HG02840 (cell line): Measurements from ENCODE around the gene BMS1.
"Not testable (repeated sequence)": the region's sequence is repeated elsewhere in the genome, so short reads cannot be mapped to it uniquely, and the experiment has no call there.

Source experiments
- ATAC-seq: cut with Tn5 transposase; IDR thresholded peaks from one replicate; pipeline ENCODE4 v1.9.1; 2021; ENCODE audit warnings: mild to moderate bottlenecking, moderate library complexity, moderate number of reproducible peaks; ENCODE audit not compliant: unreplicated experiment, low FRiP score

Gene BMS1

GRCh38 chr10:42859256-42859655 lies 76.7 kb downstream of the BMS1 start:
- ATAC-seq: no peak

DNA sequence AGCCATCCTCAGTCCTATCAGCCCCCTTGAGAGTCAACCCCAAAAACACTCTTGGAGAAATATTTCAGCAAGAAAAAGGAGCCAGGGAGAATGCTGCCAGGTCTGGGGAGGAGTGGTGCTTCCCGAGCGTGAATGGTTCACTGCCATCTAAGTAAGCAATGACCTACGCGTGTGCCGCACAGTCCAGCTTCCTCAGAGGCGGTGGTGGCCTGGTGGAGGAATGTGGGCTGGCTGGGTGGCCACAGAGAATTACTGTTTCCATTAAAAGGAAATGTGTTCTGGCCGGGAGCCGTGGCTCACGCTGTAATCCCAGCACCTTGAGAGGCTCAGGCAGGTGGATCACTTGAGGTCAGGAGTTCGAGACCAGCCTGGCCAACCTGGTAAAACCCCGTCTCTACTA lies 77.4 kb downstream of the BMS1 start:
- not testable (repeated sequence) for ATAC-seq

DNA sequence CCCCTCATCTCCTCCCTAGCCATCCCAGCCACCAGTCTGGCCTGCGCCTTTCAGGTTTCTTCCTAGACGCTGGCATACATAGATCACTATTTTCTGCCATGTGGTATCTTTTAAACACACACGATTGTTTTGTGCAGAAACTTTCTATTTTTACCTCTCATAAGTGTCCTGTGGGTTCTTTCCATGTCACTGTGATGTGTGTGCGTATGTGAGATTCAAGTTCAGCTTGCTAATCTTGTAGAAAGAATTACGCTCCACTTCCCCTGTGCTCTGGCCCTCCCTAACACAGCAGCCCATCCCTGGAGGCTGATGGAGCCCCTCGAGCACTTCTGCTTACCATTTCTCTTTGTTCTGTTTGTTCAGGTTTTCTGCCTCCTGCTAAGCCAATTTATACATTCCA lies 80.2 kb downstream of the BMS1 start:
- ATAC-seq: not testable (repeated sequence)

DNA sequence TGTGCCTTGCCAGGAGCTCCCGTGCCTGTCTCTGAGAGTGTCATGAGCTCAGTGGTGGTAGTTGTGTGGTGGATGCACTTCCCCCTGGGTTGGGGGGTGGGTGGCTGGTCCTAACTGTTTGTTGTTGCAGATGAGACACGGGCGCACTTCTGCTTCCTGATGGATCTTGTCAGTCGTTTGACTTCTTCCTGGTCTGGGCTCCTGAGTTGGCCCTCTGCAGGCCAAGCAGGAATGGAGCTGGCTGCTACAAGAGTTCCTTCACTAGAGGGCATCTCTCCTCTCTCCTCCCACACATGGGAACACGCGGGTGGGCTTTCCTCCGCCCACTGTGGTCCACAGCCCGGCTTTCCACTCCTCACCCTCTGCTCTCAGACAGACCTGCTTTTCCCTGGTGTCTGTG lies 82.0 kb downstream of the BMS1 start:
- no peak for ATAC-seq

- no peak for ATAC-seq
Observed at GRCh38 chr10:42865716-42866114, 83.1 kb downstream of the BMS1 start.

DNA sequence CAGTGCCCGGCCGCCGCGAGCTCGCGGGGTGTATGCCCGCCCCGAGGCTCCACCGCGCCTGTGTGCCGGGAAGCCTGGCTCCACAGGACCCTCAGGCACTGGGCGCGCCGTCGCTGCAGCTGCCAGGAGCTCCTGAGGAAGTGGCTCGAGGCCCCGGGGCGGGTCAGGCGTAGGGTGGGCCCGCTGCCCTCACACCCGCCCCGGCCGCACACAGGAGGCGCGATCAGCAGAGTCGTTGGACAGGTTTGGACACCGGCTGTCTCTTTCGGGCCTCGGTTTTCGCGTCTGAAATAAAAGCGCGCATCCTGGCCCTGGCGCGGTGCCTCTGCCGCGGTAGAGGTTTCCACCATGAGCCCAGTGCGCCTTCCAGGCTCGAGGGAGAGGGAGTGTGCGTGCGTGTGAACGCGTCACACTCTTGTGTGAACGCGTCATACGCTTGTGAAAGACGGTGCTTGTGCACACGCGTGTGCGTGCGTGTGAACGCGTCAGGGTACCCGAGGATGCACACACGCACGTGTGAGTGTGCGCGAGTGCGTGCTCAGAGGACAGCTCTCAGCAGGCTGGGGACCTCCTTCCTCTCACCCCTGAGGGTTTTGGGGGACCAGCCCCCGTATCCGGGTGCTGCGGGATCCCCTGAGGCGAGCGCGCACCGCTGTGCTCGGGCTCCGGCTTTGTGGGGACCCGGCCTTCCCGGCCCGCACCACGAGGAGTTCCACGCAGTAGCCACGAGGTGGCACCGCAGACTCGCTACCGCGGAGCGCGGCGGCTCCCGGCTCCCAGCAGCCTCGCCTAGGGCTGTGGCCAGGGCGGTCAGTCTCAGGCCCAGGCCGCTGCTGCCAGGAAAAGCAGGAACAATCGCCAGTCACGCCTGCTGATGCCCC lies 83.8 kb downstream of the BMS1 start:
- ATAC-seq: no peak

DNA sequence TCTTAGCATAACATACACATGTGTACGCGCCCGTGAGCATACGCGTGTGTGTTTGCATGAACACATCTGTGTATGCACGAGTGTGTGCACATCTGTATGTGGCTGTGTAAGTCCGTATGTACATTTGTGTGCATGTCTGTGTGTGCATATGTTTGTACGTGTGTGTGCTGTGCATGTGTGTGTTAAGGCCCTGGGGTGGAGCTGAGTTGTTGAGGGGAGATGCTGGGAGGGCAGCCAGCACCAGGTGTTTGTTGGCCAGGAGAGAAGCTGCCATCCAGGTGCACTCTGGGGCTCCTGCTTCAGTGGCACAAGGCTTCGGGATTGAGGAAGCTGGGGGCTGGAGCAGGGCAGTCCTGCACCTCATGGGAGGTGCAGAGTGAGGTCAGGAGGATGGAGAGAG lies 85.0 kb downstream of the BMS1 start:
- ATAC-seq: no peak

DNA sequence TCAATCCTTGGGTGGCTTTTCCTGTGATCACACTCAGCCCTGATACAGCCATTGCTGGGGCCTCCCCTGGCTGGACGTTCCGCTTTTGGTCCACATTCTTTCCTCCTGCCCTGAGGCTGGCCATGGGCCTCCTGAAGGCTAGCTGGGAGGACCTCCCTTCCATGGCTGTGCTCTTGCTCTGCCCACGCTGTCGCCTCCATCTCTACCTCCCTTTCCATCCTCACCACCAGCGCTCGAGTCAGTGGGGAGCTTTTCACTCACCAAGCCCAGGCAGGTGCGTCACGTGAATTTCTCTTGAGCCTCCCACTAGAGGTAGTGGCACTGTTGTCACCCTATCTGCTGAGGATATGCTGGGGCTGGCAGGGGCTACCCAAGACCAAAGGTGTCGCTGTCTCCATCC lies 85.9 kb downstream of the BMS1 start:
- no peak for ATAC-seq

- ATAC-seq: no peak
Observed at GRCh38 chr10:42869977-42870350, 87.4 kb downstream of the BMS1 start.

DNA sequence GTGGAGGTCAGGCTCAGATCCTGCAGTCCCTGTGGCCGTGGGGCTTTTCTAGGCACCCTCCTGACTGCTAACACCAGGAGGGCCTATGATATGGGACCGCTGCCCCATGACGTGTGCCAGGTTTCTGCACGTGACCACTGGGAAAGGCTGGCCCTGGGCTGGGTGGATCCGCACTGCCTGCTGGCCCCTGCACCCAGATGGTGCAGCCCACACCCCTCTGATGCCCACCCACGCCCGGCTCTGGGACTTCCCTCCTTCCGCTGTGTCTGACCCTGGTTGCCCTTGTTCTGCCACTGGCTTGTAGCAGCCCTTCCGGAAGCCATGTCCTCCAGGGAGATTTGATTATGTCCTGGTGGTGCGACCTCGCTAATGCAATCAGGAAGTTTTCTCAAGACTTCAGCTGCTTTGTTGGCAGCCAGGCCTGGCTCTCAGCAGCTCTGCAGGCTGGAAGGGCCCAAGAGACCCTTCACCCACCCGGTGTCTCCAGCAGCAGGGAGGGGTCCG lies 88.6 kb downstream of the BMS1 start:
- ATAC-seq: not testable (repeated sequence)

DNA sequence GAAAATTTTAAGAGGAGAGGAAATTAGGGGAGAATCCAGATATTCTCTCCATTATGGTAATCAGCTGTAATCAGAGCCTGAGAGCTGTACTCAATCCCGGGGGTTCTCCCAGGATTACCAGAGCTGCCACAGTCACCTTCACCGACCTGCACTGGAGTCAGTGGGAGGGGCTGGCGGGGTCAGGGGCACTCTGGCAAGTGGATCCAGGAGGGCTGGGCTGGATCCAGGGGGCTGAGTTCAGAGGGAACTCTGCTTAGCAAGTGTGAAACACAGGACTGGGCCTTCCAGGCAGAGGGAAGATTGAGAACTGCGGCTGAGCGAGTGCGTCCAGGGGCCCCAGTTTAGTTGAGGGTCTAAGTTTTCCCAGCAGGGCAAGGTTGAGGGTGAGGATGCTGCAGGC lies 89.2 kb downstream of the BMS1 start:
- ATAC-seq: no peak

DNA sequence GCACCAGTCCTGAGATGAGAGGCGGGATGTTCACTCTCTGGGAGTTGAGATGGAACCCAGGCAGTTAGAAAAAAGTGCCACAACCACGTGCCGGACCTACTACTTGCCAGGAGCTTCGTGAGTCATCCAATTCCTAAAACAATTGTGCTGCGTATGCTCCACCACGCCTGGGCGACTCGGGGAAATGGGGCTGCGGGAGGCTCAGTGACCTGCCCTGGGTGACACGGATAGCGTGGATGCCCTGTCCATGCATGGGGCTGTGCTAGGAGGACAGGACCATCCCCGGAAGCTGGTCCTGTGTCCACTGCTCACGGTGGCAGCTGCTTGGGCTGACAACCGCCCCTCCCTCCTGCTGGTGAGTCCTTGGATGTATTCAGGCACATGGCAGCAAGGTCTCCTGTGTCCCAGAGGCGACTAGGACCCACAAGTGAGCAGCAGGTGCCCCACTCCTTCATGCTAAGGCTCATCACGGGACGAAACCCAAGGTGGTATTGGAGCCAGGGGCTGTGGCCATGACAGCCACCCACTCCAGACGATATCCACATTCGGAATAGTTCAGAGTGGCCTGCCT lies 90.4 kb downstream of the BMS1 start:
- ATAC-seq: no peak

GRCh38 chr10:42874713-42875387 lies 92.3 kb downstream of the BMS1 start:
- ATAC-seq: no peak

DNA sequence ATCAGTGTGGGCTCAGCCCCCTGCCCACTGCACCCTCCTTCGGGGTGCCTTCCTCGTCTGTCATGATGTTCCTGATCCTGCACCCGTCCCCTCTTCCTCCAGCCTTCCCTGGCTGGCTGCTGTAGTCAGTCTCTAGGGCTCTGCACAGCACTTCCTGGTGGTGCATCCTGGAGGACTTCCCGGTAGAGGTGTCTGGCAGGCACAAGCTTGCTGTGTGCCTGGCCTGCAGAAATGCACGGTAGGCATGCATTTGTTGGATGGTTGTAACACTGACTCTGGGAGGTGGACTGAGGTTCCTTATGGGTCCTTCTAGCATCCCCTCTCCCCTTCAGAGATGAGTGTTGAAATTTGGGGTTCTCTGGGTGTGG lies 92.8 kb downstream of the BMS1 start:
- no peak for ATAC-seq

- ATAC-seq: no peak
Observed at GRCh38 chr10:42875798-42876341, 93.3 kb downstream of the BMS1 start.

DNA sequence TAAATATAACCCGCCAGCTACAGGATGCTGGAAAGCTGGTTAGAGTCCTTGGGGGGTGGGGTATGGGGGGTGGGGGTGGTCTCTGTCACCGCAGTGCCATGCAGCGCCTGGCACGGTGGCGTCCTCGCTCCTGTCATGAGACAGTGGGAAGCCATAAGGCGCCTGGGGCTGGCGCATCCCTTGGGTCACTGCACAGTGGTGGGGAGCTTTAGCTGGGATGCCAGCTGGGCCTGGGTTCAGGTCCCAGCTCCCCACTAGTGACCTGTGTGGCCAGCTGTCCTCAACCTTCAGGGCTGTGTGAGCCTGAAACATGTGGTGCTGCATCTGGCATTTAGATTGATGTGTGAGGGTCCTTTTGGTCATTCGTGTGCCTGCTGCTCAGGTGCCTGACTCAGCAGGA lies 93.9 kb downstream of the BMS1 start:
- no peak for ATAC-seq

DNA sequence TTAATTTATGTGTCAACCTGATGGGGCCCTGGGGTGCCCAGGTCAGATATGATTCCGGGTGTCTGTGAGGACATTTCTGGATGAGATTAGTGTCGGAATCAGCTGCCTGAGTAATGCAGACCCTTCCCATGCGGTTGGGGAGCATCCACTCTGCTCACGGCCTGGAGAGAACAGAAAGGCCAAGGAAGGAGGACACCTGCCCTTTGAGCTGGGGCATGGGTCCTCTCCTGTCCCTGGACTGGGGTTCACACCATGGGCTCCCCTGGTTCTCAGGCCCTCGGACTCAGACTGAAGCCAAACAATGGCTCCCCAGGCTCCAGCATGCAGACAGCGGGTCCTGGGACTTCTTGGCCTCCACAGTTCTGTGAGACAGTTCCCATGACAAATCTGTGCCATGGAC lies 94.3 kb downstream of the BMS1 start:
- no peak for ATAC-seq

DNA sequence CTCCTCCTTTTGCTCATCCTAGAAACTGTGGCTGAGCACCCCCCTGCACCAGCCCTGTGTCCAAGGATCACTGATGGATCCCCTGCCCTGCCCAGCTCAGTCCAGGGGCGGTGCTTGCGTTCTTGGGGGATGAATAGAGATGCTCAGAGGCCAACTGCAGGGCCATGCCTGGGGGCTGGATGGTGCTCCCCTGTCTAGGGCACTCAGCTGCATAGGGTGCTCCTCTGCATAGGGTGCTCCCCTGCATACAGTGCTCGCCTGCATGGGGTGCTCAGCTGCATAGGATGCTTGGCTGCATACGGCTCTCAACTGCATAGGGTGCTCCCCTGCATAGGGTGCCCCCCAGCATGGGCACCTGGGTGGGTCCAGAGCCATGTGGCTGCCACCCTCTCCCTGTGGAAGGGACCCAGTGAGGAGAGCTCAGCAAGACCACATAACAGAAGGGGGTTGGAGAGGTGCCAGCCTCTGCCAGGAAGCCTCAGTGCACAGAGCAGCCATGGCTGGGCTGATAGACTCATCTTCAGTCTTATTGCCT lies 95.0 kb downstream of the BMS1 start:
- ATAC-seq: no peak

GRCh38 chr10:42878134-42878820 lies 95.7 kb downstream of the BMS1 start:
- ATAC-seq: no peak

DNA sequence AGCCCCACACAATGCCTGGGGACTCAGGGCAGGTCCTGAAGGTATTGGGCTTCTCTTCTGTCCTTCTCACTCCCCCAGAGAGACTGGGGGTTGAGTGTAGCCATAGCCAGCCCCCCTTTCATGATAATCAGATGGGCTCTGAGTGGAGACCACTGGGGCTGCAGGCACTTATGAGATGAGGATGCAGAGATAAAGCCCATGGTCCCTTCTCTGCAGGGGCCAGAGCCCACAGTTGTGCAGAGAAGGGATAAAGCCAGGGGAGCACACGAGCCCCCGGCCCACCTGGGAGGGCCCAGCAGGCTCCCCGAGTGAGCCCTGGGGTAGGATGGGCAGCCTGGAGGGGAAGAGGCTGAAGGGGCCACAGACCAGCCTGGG lies 96.2 kb downstream of the BMS1 start:
- ATAC-seq: no peak
